GM23338 (cell line): Measurements from ENCODE around the gene FAU.

Source experiments
- EZH2 ChIP-seq: fragments of 200-600 bp; sonication (generic); IDR thresholded peaks from one replicate; pipeline ENCODE4 v1.8.0; 2017; ENCODE audit warnings: antibody characterized with exemption, mild to moderate bottlenecking, low read depth; ENCODE audit not compliant: unreplicated experiment
- TF ChIP-seq, protein P1 (sequence below), 2 experiments: fragments of 200-600 bp in 1 of 2; sonication (generic) in 1 of 2; conservative IDR thresholded peaks; 2 replicates each; pipeline versions ENCODE4 v1.5.1 to v1.6.1; 2016 to 2017; ENCODE audit warnings: antibody characterized with exemption in 2 of 2, low read depth in 2 of 2, mild to moderate bottlenecking in 2 of 2, moderate library complexity in 1 of 2

DNA sequence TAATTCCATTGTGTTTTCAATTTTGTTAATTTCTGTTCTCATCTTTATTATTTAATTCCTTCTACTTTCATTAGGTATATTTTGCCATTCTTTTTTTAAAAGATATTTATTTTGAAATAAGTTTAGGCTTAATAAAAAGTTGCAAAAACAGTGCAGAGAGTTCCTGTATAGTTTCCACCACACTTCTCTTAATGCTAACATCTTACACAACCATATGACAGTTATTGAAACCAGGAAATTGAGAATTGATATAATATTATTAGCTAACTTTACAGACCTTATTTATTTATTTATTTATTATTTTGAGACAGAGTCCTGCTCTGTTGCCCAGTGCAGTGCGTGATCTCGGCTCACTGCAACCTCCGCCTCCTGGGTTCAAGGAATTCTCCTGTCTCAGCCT lies 34.3 kb upstream of the FAU start:
- TF ChIP-seq, protein P1, sequence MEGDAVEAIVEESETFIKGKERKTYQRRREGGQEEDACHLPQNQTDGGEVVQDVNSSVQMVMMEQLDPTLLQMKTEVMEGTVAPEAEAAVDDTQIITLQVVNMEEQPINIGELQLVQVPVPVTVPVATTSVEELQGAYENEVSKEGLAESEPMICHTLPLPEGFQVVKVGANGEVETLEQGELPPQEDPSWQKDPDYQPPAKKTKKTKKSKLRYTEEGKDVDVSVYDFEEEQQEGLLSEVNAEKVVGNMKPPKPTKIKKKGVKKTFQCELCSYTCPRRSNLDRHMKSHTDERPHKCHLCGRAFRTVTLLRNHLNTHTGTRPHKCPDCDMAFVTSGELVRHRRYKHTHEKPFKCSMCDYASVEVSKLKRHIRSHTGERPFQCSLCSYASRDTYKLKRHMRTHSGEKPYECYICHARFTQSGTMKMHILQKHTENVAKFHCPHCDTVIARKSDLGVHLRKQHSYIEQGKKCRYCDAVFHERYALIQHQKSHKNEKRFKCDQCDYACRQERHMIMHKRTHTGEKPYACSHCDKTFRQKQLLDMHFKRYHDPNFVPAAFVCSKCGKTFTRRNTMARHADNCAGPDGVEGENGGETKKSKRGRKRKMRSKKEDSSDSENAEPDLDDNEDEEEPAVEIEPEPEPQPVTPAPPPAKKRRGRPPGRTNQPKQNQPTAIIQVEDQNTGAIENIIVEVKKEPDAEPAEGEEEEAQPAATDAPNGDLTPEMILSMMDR (conservative IDR thresholded peaks at IDR 0.05; ENCODE audit: low read depth in 2 of 2), result no peak
- TF ChIP-seq EZH2, result no peak
